COLO668 (cell line): ENCODE data around the gene ACCSL.
A peak's percentile ranks its signal among the peaks of the same experiment; 100 is the strongest.

Source experiments
- DNase-seq: peaks from one replicate; lab custom pipeline; 2025; ENCODE audit not compliant: unreplicated experiment; lab: John Stamatoyannopoulos, UW

The ACCSL gene

GRCh38 chr11:44095506-44096359 is 48.0 kb downstream of the ACCSL start, which contains the start of gene EXT2:
Gene EXT2, plus strand, starts transcription at chr11:44095678. Its CDS starts 12,035 bp downstream, at chr11:44107713.
- peak; percentile 91 for DNase-seq

GRCh38 chr11:44096360-44097185 is 48.8 kb downstream of the ACCSL start:
- no peak for DNase-seq

- DNase-seq, result no peak
These were observed 50.0 kb downstream of the ACCSL start for GRCh38 chr11:44097821-44098220.

DNA sequence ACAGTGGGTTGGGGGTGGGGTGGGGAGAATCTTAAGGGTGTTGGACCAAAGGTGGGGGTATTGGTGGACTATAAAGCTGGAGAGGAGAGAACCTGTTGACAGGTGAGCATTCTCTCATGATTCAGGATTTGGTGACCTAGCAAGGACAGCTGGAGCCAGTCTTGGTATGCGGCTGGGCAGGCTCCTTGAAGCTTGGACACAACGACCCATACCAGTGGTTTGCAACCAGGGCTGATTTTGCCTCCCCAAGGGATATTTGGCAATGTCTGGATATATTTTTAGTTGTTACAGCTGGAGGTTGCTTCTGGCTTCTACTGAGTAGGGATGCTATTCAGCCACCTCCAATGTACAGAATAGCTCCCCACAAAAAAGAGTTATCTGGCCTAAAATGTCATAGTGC is 53.3 kb downstream of the ACCSL start:
- no peak for DNase-seq

DNA sequence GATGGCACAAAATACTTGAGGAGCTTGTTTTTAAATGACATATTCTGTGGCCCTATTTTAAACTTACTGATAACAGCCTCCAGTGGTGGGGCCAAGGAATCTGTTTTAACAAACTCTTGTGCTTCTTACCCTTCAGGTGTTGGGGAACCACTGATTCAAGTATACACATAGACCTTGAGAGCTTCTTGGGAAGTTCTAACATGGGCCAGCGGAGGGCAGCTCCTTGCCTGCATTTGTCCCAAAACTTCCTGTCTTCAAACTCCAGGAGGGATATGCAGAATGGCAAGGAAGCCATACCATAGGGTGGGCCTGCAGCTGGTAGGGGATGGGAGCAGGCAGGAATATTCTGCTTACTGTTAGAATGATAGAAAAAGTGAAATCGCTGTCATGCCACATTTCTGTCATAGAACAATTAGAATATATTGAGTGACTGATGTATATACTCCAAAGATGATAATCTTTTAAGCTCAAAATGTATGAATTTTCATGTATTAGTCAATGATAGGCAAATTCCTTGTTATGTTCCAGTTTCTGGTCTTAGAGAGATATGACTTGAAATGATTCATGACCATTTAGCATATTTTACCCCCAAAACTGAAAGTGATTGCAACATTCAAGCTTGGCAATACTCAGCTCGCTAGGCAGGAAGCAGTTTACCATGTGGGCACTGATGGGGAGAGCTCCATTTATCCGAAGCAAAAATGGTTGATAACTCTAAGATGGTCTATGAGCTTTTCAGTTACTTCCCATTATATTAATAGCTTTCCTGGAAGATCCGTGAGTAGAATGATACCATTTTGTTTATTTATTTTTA is 56.9 kb downstream of the ACCSL start:
- no peak for DNase-seq

GRCh38 chr11:44108260-44108659 is 60.5 kb downstream of the ACCSL start:
- no peak for DNase-seq
